ENCODE data around the gene SH3BP2.

DNA sequence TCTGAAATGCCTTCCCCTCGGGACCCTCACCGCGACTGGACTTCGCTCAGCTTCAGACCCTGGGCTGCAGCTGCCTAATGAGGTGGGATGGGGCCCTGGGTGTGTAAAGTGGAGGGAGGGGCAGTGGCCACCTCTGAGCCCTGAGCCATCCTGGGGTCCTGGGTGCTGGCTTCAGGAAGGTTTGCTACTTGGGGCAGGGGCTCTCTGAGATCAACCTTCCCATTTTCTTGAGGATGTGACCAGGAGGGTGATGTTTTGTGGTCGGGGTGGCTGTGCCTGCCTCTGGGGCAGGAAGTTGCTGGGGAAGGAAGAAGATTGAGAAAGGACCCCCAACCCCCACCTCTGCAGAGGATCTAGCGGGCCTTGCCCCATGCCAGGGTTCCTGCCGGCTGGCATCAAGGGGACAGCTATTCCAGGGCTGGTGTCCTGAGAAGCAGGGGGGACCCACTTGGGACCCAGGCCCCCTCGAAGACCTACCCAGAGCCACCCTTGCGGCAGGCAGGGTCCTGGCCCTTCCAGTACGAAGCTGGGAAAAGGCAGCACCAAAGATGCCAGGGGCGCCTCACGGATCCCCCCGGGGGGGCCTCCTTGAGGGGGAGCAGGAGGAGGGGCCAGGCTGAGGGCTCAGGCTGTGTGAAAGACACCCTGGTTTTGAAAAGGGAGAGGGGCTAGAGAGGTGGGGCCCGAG, 6.5 kb downstream of the SH3BP2 start:
- TF ChIP-seq, protein P1, sequence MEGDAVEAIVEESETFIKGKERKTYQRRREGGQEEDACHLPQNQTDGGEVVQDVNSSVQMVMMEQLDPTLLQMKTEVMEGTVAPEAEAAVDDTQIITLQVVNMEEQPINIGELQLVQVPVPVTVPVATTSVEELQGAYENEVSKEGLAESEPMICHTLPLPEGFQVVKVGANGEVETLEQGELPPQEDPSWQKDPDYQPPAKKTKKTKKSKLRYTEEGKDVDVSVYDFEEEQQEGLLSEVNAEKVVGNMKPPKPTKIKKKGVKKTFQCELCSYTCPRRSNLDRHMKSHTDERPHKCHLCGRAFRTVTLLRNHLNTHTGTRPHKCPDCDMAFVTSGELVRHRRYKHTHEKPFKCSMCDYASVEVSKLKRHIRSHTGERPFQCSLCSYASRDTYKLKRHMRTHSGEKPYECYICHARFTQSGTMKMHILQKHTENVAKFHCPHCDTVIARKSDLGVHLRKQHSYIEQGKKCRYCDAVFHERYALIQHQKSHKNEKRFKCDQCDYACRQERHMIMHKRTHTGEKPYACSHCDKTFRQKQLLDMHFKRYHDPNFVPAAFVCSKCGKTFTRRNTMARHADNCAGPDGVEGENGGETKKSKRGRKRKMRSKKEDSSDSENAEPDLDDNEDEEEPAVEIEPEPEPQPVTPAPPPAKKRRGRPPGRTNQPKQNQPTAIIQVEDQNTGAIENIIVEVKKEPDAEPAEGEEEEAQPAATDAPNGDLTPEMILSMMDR (IDR thresholded peaks at IDR 0.05; ENCODE audit: low read length): no peak
- no peak for TF ChIP-seq EZH2 (IDR thresholded peaks at IDR 0.05; ENCODE audit: borderline replicate concordance, low read length)
